GM23338 (cell line): Measurements from ENCODE around the gene DNAL1.

Source experiments
- CREB1 ChIP-seq: fragments of 250-450 bp; sonication (Bioruptor Pico); IDR thresholded peaks from 2 replicates; pipeline ENCODE4 v1.5.0; 2020; ENCODE audit warnings: low read depth, mild to moderate bottlenecking, moderate library complexity
- CTCF ChIP-seq, 2 experiments: fragments of 200-600 bp in 1 of 2; sonication (generic) in 1 of 2; conservative IDR thresholded peaks; 2 replicates each; pipeline versions ENCODE4 v1.5.1 to v1.6.1; 2016 to 2017; ENCODE audit warnings: antibody characterized with exemption in 2 of 2, low read depth in 2 of 2, mild to moderate bottlenecking in 2 of 2, moderate library complexity in 1 of 2
- ETS1 ChIP-seq: IDR thresholded peaks from 2 replicates; pipeline ENCODE4 v1.6.1; 2016; ENCODE audit warnings: antibody characterized with exemption
- POLR2AphosphoS5 ChIP-seq: IDR thresholded peaks from 2 replicates; pipeline ENCODE4 v1.6.1; 2016; ENCODE audit warnings: antibody characterized with exemption, low read depth
- TF ChIP-seq, protein P1 (sequence below): IDR thresholded peaks from one replicate; pipeline ENCODE4 v1.6.1; 2018; ENCODE audit warnings: antibody characterized with exemption; ENCODE audit not compliant: unreplicated experiment

DNA sequence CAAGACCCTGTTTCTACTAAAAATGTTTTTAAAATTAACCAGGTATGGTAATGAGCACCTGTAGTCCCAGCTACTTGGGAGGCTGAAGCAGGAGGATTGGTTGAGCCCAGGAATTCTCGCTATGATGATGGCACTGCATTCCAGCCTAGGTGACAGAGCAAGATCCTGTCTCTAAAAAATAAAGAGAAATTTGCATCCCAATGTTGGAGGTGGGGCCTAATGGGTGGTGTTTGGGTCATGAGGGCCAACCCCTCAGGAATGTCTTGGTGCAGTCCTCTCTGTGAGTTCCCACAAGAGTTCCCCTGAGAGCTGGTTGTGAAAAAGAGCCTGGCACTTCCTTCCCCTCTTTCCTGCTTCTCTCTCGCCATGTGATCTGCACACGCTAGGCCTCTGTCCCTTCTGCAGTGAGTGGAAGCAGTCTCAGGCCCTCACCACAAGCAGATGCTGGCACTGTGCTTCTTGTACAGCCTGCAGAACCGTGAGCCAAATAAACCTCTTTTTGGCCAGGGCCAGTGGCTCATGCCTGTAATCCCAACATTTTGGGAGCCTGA lies 21.2 kb upstream of the DNAL1 start:
- TF ChIP-seq CTCF (conservative IDR thresholded peaks at IDR 0.05; ENCODE audit: low read depth in 2 of 2) (no peak), CREB1 (CRISPR knock-in tag) (no peak), POLR2AphosphoS5 (no peak), ETS1 (no peak)
- TF ChIP-seq, protein P1, sequence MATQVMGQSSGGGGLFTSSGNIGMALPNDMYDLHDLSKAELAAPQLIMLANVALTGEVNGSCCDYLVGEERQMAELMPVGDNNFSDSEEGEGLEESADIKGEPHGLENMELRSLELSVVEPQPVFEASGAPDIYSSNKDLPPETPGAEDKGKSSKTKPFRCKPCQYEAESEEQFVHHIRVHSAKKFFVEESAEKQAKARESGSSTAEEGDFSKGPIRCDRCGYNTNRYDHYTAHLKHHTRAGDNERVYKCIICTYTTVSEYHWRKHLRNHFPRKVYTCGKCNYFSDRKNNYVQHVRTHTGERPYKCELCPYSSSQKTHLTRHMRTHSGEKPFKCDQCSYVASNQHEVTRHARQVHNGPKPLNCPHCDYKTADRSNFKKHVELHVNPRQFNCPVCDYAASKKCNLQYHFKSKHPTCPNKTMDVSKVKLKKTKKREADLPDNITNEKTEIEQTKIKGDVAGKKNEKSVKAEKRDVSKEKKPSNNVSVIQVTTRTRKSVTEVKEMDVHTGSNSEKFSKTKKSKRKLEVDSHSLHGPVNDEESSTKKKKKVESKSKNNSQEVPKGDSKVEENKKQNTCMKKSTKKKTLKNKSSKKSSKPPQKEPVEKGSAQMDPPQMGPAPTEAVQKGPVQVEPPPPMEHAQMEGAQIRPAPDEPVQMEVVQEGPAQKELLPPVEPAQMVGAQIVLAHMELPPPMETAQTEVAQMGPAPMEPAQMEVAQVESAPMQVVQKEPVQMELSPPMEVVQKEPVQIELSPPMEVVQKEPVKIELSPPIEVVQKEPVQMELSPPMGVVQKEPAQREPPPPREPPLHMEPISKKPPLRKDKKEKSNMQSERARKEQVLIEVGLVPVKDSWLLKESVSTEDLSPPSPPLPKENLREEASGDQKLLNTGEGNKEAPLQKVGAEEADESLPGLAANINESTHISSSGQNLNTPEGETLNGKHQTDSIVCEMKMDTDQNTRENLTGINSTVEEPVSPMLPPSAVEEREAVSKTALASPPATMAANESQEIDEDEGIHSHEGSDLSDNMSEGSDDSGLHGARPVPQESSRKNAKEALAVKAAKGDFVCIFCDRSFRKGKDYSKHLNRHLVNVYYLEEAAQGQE: no peak
